AG08395 (cell line): Measurements from ENCODE around the gene XPNPEP3.
"Not testable (repeated sequence)": the region's sequence is repeated elsewhere in the genome, so short reads cannot be mapped to it uniquely, and the experiment has no call there.

ENCODE experiments used
- DNase-seq: peaks from one replicate; pipeline ENCODE4 v3.0.0; 2012; ENCODE audit warnings: mixed read lengths, low spot score

XPNPEP3 gene

GRCh38 chr22:40856513-40857308 lies at the start of gene XPNPEP3, which contains the start of gene ST13:
TSS of gene XPNPEP3 (plus strand) at chr22:40857148. CDS start at chr22:40857182, 34 bp downstream.
TSS of gene ST13 (minus strand) at chr22:40856639. CDS start at chr22:40856540, 99 bp downstream.
- DNase-seq: peak; percentile 94

- no peak for DNase-seq
Measured at GRCh38 chr22:40808018-40808841, 48.7 kb upstream of the XPNPEP3 start.

DNA sequence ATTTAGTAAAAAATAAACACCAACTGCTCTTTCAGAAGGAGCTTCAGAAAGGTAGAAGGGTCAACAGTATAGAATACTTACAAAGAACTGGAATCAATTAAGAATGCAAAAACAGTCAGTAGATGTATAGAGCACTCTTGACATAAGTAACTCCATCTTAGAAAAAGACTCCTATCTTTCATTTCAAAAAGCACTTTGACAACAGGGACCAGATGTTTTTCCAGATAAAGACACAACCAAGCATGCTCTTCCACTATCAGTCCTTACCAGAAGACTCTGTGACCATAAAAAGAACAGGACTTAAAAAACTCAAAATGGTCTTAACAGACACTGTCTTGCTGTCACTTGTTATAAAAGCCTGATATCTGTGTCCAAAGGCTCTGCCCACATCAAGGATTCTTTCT lies 43.0 kb upstream of the XPNPEP3 start:
- DNase-seq: no peak

GRCh38 chr22:40817737-40818136 lies 39.2 kb upstream of the XPNPEP3 start:
- no peak for DNase-seq

DNA sequence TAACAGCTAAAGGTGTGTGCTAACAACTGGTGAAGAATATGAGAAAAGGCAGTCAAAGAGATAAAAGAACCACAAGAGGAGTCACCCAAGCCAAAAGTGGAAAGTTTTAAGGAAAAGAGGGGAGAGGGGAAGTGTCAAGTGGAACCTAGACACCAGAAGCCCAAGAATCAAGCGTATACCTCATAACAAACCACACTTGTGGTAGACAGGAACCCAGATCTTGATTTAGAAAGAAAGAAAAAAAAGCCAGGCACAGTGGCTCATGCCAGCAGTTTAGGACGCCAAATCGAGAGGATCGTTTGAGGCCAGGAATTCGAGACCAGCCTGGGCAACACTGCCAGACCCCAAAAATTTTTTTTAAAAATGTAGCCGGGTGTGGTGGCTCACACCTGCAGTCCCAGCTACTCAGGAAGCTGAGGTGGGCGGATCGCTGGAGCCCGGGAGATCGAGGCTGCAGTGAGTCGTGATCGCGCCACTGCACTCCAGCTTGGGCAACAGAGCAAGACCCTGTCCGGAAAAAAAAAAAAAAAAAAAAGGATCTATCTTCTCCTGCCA lies 38.7 kb upstream of the XPNPEP3 start:
- DNase-seq: no peak

- DNase-seq: peak; percentile 97
Measured at GRCh38 chr22:40818747-40819598, 38.0 kb upstream of the XPNPEP3 start, which contains the start of gene SLC25A17. TSS of gene SLC25A17 (minus strand) at chr22:40819346. CDS start at chr22:40819248, 98 bp downstream.

DNA sequence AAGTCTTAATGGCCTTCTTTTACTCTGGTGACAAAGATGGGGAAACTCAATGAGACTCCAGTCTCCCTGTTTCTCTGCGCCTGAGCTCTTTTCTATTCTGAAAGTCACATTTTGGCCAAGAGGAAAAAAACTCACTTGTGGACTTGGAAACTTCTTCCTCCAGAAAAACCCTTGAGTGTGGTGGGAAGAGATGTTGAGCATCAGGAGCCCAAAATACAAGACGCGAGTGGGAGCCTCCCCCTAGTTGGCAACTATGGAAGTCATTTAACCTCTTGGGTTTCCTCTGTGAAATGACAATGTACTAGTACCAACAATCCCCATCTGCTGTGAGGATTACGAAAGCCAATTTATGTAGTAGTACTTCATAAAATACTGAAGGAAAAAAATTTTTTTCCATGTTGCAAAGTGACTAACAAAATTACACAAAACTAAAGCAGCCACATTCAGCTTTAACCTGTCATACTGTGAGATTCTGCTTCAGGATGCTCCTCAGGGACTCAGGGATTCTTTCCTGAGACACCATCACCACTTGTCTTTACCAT lies 37.3 kb upstream of the XPNPEP3 start:
- DNase-seq: peak; percentile 33

GRCh38 chr22:40823426-40823825 lies 33.5 kb upstream of the XPNPEP3 start:
- no peak for DNase-seq

DNA sequence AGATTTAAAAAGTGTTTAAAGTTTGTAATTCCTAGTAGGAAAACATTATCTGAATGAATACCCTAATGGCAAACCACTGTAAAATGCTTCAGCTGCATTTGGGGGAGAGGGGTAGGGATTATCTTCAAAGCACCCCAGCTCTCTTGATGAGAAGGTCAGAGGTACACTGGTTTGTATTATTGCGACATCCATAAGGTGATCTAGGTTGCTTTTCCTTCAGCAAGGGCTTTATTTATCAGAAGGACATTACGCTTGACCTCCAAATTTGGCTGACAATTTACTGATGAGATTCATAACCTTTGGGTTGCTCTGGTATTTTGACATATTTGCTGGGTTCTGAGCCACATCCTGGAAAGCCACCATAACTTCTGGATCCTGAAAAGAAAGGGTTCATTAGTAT lies 30.7 kb upstream of the XPNPEP3 start:
- DNase-seq: not testable (repeated sequence)

DNA sequence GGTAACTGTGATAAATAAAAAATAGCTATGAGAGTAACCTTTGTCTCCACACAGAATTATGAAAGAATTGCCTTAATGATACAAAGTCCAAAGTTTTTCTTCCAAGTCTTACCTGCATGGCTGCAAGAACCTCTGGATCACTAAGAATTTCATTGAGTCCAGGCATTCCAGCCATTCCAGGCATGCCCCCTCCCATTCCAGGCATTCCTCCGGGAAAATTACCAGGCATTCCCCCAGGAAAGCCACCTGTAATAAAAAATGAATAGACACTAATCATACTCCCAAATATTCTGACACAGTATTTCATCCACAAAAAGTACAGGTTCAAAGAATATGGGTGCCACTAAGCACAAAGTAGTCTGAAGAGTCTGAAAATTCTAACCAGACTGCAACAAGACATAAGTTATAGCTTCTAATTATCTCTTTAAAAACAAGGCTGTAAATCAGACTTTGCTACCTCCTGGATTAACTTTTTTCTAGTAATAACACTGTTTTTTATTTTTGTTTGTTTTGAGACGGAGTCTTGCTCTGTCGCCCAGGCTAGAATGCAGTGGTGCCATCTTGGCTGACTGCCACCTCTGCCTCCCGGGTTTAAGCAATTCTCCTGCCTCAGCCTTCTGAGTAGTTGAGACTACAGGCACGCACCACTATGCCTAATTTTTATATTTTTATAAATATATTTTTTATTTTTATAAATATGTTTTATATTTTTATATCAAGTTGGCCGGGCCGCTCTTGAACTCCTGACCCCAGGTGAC lies 29.8 kb upstream of the XPNPEP3 start:
- no peak for DNase-seq

- no peak for DNase-seq
Measured at GRCh38 chr22:40829131-40829530, 27.8 kb upstream of the XPNPEP3 start.

DNA sequence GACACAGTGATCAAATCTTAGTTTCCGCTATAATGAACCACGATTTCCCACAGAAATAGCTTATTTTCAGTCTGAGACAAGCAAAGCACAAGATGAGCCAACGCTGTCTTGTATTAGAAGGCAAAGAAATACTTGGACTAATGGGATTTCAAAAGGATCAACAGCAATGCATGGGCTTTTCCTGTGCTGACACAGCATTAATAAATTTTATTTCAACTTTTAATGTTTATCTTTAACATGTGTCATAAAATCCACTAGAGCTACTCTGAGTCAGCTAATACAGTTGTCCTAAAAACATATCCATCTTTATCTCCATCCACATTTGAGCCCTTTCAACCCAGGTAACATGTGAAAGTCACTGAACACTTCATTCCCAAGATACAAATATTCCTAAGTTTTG lies 22.3 kb upstream of the XPNPEP3 start:
- DNase-seq: no peak

DNA sequence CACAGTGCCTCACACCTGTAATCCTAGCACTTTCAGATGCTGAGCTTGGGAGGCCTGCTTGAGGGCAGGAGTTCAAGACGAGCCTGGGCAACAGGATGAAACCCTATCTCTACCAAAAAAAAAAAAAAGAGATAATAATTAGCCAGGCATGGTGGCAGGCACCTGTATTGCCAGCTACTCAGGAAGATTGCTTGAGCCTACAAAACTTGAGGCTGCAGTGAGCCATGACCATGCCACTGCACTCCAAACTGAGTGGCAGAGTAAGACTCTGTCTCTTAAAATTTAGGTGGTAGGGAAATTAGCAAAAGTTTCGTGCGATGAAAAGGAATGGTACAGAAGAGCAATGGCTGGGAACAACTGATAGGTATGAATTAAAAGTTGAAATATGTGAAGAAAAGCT lies 18.5 kb upstream of the XPNPEP3 start:
- no peak for DNase-seq

GRCh38 chr22:40844951-40845350 lies 12.0 kb upstream of the XPNPEP3 start:
- no peak for DNase-seq

GRCh38 chr22:40845816-40846215 lies 11.1 kb upstream of the XPNPEP3 start:
- not testable (repeated sequence) for DNase-seq

- DNase-seq: no peak
Measured at GRCh38 chr22:40853333-40853732, 3.6 kb upstream of the XPNPEP3 start.

- no peak for DNase-seq
Measured at GRCh38 chr22:40853961-40854360, 3.0 kb upstream of the XPNPEP3 start.

DNA sequence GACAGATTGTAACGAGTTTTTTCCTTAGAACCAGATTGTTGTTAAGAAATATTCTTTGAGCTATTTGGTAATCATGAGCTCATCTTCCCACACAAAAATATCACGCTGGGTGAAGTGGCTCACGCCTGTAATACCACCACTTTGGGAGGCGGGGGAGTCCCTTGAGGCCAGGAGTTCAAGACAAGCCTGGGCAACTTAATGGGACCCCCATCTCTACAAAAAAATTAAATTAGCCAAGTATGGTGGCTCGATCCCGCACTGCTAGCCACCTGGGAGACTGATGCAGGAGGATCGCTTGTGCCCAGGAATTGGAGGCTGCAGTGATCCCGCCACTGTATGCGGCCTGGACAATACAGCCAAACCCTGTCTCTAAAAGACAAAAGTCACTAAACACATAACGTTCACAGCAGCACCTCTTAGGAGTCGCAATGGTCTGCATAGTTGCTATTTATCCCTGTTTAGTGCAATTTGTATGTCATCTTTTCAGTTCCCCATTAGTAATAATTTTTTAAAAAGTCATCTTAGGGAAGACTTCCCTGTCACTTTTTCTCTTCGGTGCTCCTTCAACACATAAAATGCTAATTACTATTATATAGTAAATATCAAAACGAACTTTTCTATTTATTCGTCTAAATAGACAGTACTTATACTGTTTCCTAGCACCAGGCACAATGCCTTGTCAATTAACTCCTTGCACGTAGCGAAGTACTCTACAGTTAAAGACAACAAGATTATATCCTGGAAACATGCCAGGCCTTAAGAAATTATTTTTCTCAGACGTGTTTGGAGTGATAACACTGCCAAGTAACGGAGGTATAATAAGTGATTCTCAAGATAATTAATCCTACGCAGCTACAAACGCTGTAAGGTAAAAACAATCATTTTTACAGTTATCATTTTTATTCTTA lies 1.6 kb upstream of the XPNPEP3 start:
- no peak for DNase-seq

- DNase-seq: peak; percentile 12
Measured at GRCh38 chr22:40855979-40856512, 902 bp upstream of the XPNPEP3 start.
